Neural cell (in vitro differentiated cells): ENCODE data around the gene LCLAT1.

Experiments
- CTCF ChIP-seq: fragments of 450-650 bp; IDR thresholded peaks from 2 replicates; pipeline ENCODE4 v1.5.1; 2014; ENCODE audit warnings: antibody characterized with exemption, mild to moderate bottlenecking, moderate library complexity; ENCODE audit not compliant: poor library complexity, severe bottlenecking
- EP300 ChIP-seq: fragments of 450-650 bp; conservative IDR thresholded peaks from 2 replicates; pipeline ENCODE4 v1.6.1; 2014; ENCODE audit warnings: antibody characterized with exemption, mild to moderate bottlenecking, moderate library complexity; ENCODE audit not compliant: poor library complexity, severe bottlenecking
- EZH2 ChIP-seq: fragments of 200-600, 300-800 bp; shearing (Covaris generic), sonication (generic); IDR thresholded peaks from 2 replicates; pipeline ENCODE4 v1.6.1; 2014; ENCODE audit warnings: antibody characterized with exemption, low read length, borderline replicate concordance, mild to moderate bottlenecking; ENCODE audit not compliant: insufficient read depth, poor library complexity, severe bottlenecking
- POLR2AphosphoS5 ChIP-seq: IDR thresholded peaks from 2 replicates; pipeline ENCODE4 v1.6.1; 2012
- TAF1 ChIP-seq: IDR thresholded peaks from 2 replicates; pipeline ENCODE4 v1.6.1; 2012; ENCODE audit warnings: low read depth

GRCh38 chr2:30655211-30655610 lies 208.2 kb downstream of the LCLAT1 start:
- TF ChIP-seq CTCF, result no peak
- no peak for TF ChIP-seq TAF1
- no peak for TF ChIP-seq EZH2
- TF ChIP-seq EP300, result no peak
- no peak for TF ChIP-seq POLR2AphosphoS5
